ENCODE data around the gene RHOF. TPM values are rescaled to one million over a fixed set of nuclear protein-coding genes. Genes with fewer than 3 reads are reported as not detected.

RHOF gene
- total RNA-seq, 1 donor from 2014 or later, result 31.9 TPM

DNA sequence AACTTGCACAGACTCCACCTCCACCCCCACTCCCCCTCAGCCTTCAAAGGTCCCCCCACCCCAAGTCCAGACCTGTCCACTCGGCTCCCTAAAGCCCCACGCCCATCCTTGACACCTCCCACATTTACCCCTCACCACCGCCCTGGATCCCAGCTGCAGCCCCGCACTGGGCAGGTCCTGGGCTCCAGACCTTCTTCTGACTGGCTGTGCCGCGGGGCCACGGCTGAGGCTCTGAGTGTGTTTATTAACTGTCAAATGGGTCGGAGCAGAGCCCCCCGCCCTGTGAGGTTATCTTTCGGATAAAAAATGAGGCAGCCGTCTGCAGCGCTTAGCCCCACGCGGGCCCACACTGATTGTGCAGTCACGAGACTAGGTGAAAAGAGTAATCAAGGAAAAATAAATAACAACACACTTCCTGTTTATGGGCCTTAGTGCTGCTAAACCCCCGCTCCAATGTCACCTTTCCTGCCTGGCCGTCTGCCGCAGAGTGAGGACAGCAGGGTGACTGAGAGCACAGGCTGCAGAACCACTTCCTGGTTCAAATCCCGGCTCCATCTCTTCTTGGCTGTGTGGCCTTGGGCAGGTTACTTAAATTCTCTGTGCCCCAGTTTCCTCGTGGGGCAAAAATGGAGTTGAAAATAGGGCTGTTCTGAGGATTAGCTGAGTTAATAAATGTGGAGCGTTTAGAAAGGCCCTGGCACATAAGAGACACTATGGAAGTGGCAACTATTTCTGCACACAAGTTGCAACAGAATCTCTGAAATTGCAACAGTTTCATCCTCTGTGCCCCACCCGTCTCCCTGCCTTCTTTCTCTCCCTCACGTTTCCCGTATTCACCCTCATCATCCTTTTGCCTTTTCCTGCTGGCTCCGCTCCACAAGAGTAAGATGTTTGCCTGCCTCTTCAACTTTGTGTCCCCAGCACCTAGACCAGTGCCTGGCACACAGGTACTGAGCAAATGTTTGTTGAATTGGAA, 19.7 kb upstream of the RHOF start:
- peaks cover 23% of the 10 kb centered on the region for H3K4me1 ChIP-seq (ENCODE audit: insufficient read depth, low read length)
- H3K79me2 ChIP-seq (ENCODE audit: insufficient read depth, low read length), result peaks cover 82% of the 10 kb centered on the region
- H3K27ac ChIP-seq (ENCODE audit: low read depth, low read length), result no peak overlapping the region
- H4K20me1 ChIP-seq (ENCODE audit: insufficient read depth, low read length), result peaks cover 84% of the 10 kb centered on the region
- no peaks in the 10 kb centered on the region for H3K27me3 ChIP-seq (ENCODE audit: insufficient read depth, low read length)
- H3K4me3 ChIP-seq (ENCODE audit: insufficient read depth, low read depth, low read length), result peak overlapping the region; percentile 64
- H3K4me2 ChIP-seq (ENCODE audit: low read length), result peak overlapping the region; percentile 88
- FAIRE-seq, result no peak
- Mint-ChIP-seq H3K9me3 (ENCODE audit: unreplicated experiment) (no peaks in the 10 kb centered on the region), H3K27me3 (ENCODE audit: low read depth, unreplicated experiment) (no peaks in the 10 kb centered on the region), H3K36me3 (ENCODE audit: low read depth, unreplicated experiment) (peaks cover 16% of the 10 kb centered on the region), H3K4me1 (ENCODE audit: low read depth, unreplicated experiment) (peaks cover 6% of the 10 kb centered on the region), H3K27ac (ENCODE audit: unreplicated experiment) (peak overlapping the region; percentile 26), H3K4me3 (ENCODE audit: unreplicated experiment) (peak overlapping the region; percentile 87)
- H2AFZ ChIP-seq (ENCODE audit: low read depth, low read length), result no peak overlapping the region
- peak overlapping the region; percentile 66 for H3K9ac ChIP-seq (ENCODE audit: low read length)
- TF ChIP-seq EZH2 (IDR thresholded peaks at IDR 0.05; ENCODE audit: insufficient read depth, low read length), result no peak
- TF ChIP-seq, protein P1, sequence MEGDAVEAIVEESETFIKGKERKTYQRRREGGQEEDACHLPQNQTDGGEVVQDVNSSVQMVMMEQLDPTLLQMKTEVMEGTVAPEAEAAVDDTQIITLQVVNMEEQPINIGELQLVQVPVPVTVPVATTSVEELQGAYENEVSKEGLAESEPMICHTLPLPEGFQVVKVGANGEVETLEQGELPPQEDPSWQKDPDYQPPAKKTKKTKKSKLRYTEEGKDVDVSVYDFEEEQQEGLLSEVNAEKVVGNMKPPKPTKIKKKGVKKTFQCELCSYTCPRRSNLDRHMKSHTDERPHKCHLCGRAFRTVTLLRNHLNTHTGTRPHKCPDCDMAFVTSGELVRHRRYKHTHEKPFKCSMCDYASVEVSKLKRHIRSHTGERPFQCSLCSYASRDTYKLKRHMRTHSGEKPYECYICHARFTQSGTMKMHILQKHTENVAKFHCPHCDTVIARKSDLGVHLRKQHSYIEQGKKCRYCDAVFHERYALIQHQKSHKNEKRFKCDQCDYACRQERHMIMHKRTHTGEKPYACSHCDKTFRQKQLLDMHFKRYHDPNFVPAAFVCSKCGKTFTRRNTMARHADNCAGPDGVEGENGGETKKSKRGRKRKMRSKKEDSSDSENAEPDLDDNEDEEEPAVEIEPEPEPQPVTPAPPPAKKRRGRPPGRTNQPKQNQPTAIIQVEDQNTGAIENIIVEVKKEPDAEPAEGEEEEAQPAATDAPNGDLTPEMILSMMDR (IDR thresholded peaks at IDR 0.05; ENCODE audit: insufficient read depth, low read depth, low read length), result no peak
- DNase-seq (ENCODE audit: low read depth), result no peak
- no peaks in the 10 kb centered on the region for H3K9me3 ChIP-seq (ENCODE audit: insufficient read depth, low read depth, low read length)
- H3K36me3 ChIP-seq (ENCODE audit: insufficient read depth, low read length), result peaks cover 34% of the 10 kb centered on the region

GRCh38 chr12:121812320-121812871, 18.9 kb upstream of the RHOF start:
- H3K4me1 Mint-ChIP-seq (ENCODE audit: low read depth, unreplicated experiment), result peaks cover 6% of the 10 kb centered on the region
- Histone ChIP-seq H4K20me1 (ENCODE audit: insufficient read depth, low read length) (peaks cover 86% of the 10 kb centered on the region), H3K27ac (ENCODE audit: low read depth, low read length) (peak overlapping the region; percentile 18), H3K4me3 (ENCODE audit: insufficient read depth, low read depth, low read length) (peak overlapping the region; percentile 64), H2AFZ (ENCODE audit: low read depth, low read length) (no peak overlapping the region), H3K4me1 (ENCODE audit: insufficient read depth, low read length) (peaks cover 23% of the 10 kb centered on the region), H3K36me3 (ENCODE audit: insufficient read depth, low read length) (peaks cover 35% of the 10 kb centered on the region), H3K4me2 (ENCODE audit: low read length) (peak overlapping the region; percentile 88), H3K9ac (ENCODE audit: low read length) (peak overlapping the region; percentile 66), H3K9me3 (ENCODE audit: insufficient read depth, low read depth, low read length) (no peaks in the 10 kb centered on the region), H3K27me3 (ENCODE audit: insufficient read depth, low read length) (no peaks in the 10 kb centered on the region), H3K79me2 (ENCODE audit: insufficient read depth, low read length) (peaks cover 88% of the 10 kb centered on the region)
- peak; percentile 49 for DNase-seq (ENCODE audit: low read depth)
- H3K27ac Mint-ChIP-seq (ENCODE audit: unreplicated experiment), result peak overlapping the region; percentile 34
- TF ChIP-seq EZH2 (IDR thresholded peaks at IDR 0.05; ENCODE audit: insufficient read depth, low read length), result no peak
- TF ChIP-seq, protein P1 (IDR thresholded peaks at IDR 0.05; ENCODE audit: insufficient read depth, low read depth, low read length), result no peak
- H3K36me3 Mint-ChIP-seq (ENCODE audit: low read depth, unreplicated experiment), result peaks cover 16% of the 10 kb centered on the region
- H3K4me3 Mint-ChIP-seq (ENCODE audit: unreplicated experiment), result peak overlapping the region; percentile 87
- no peaks in the 10 kb centered on the region for H3K27me3 Mint-ChIP-seq (ENCODE audit: low read depth, unreplicated experiment)
- H3K9me3 Mint-ChIP-seq (ENCODE audit: unreplicated experiment), result no peaks in the 10 kb centered on the region
- no peak for FAIRE-seq

All from astrocyte (in vitro differentiated cells and primary cell).